ENCODE data around the gene ZNF280A. TPM values are rescaled to one million over a fixed set of nuclear protein-coding genes. Genes with fewer than 3 reads are reported as not detected.

Gene ZNF280A
- total and polyA plus RNA-seq, 2 of the 8 experiments (the other 6 are each of a cell fraction or from before 2014, with no cell fraction given), result 0.09 to 0.61 TPM

- TF ChIP-seq RNF2 (IDR thresholded peaks at IDR 0.05; ENCODE audit: borderline replicate concordance, low read depth, low read length, missing control alignments, poor library complexity, severe bottlenecking), result no peak
- no peak for TF ChIP-seq TCF12 (IDR thresholded peaks at IDR 0.05; ENCODE audit: low read depth, low read length)
- TF ChIP-seq CHD2 (IDR thresholded peaks at IDR 0.05; ENCODE audit: low read length), result no peak
- TF ChIP-seq SUZ12 (IDR thresholded peaks at IDR 0.05; ENCODE audit: low read length), result no peak
- no peak for TF ChIP-seq BRCA1 (IDR thresholded peaks at IDR 0.05; ENCODE audit: low read depth, low read length)
Observed at GRCh38 chr22:22538226-22538989, 18.3 kb upstream of the ZNF280A start (continued).

All from H1 (cell line).